Activated gamma-delta T cell treated with anti-CD3 and anti-CD28 coated beads, Interleukin-2, amount 50 U/mL, for 16 hours (primary cell): ENCODE results near the gene KLF16.
"Not testable (repeated sequence)": the region's sequence is repeated elsewhere in the genome, so short reads cannot be mapped to it uniquely, and the experiment has no call there.

Experiments used
- DNase-seq: peaks from one replicate; pipeline ENCODE4 v3.0.0-alpha.2; 2020; ENCODE audit warnings: low read depth

The KLF16 gene

DNA sequence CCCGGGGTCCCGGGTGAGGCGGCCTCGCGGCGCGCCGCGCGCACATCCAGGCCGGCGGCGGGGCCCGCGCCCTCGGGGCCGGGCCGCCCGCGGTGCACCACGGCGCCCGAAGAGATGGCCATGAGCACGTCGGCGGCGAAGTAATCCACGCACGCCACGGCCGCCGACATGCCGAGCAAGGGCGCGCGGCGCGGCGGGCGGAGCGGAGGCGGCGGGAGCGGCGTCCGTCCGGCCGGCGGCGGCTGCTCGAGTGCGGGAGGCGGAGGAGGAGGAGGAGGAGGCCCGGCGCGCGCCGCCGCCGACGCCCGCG is at the start of gene KLF16:
Gene KLF16 (minus strand): TSS at position 252 of the 310 bp plus-strand sequence. CDS start 82 bp downstream, at position 170.
- DNase-seq, result no peak

DNA sequence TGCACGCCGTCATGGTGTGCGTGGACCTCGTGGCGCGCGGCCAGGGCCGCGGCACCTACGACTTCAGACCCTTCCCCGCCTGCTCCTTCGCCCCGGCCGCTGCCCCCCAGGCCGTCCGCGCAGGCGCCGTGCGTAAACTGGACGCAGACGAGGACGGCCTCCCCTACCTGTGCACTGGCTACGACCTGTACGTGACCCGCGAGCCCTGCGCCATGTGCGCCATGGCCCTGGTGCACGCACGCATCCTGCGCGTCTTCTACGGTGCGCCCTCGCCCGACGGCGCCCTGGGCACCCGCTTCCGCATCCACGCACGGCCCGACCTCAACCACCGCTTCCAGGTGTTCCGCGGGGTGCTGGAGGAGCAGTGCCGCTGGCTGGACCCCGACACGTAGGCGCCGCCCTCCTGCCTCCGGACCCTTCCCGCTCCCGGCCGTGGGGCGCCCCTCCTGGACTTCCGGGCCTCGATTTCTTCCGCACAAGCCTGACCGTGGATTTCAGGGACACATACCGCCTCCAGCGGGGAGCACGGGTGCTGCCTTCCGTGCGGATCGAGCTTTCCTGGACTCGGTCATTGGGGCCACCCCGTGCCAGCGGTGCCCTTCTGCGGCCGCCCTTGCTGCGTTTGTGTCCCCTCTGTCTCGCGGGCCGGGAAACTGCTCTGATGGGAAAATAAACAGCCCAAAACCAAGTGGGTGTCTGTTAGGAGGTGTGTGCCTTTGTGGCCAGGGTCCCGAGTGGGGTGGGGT is 49.6 kb upstream of the KLF16 start:
- DNase-seq, result no peak

DNA sequence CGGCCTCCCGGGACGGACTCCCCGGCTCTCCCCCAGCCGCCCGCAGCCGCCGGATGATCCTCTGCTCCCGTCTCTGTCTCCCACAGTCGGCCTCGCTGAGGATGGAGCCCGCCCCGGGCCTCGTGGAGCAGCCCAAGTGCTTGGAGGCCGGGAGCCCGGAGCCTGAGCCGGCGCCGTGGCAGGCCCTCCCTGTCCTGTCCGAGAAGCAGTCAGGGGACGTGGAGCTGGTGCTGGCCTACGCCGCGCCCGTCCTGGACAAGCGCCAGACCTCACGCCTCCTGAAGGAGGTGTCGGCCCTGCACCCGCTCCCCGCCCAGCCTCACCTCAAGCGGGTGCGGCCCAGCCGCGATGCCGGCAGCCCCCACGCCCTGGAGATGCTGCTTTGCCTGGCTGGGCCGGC is 48.6 kb upstream of the KLF16 start:
- DNase-seq, result no peak

DNA sequence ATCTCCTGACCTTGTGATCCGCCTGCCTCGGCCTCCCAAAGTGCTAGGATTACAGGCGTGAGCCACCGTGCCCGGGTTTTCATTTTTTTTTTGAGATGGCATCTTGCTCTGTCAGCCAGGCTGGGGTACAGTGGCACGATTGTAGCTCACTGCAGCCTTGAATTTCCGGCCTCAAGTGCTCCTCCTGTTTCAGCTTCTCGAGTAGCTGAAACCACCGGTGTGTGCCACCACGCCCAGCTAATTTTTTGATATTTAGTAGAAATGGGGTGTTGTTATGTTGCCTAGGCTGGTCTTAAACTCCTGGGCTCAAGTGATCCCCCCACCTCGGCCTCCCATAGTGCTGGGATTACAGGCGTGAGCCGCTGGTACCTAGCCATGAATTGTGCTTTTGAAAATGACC is 47.7 kb upstream of the KLF16 start:
- no peak for DNase-seq

DNA sequence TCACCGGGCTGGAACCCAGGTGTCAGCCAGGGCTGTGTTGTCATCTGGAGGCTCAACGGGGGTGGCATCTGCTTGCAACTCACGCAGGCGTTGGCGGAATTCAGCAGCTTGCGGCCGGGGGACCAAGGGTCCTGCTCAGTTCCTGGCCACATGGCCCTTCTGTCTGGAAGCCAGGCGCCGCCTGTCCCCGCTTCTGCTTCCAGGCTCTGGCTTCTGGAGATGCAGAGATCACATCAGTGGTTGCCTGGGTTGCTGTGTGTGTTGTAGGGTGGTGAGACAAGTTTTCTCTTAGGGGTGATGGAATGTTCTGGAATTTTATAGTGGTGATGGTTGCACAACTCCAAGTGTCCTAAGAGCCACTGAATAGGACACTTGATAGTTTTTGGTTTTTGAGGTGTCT is 46.8 kb upstream of the KLF16 start:
- DNase-seq, result no peak

DNA sequence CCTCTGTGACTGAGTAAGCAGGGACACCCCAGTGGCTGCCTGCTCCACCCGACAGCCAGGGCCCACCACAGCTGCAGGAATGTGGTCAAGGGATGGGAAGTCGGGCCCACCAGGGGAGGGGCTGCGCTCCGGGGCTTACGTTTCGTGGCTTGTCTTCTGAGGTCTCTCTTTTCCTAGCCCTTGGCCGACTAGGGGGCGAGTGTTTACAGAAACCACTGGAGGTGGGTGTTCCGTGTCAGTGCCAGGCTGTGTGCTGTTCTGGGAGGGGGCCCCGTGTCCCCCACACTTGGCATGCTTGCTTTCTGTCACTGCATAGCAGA is 46.3 kb upstream of the KLF16 start:
- DNase-seq, result no peak

DNA sequence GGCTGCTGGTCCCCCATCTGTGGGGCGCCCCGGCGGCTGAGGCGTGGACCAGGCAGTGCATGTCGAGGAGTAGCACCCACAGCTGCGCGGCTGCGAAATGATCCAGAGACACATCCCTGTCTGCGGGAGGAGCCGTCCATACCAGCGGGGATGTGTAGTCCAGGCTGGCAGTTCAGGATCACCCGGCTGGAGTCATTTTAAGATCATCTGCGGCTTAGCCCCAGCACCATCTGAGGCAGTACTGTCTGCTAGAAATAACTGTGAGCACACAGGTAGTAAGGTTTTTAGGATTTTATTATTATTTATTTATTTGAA is 44.9 kb upstream of the KLF16 start:
- no peak for DNase-seq

DNA sequence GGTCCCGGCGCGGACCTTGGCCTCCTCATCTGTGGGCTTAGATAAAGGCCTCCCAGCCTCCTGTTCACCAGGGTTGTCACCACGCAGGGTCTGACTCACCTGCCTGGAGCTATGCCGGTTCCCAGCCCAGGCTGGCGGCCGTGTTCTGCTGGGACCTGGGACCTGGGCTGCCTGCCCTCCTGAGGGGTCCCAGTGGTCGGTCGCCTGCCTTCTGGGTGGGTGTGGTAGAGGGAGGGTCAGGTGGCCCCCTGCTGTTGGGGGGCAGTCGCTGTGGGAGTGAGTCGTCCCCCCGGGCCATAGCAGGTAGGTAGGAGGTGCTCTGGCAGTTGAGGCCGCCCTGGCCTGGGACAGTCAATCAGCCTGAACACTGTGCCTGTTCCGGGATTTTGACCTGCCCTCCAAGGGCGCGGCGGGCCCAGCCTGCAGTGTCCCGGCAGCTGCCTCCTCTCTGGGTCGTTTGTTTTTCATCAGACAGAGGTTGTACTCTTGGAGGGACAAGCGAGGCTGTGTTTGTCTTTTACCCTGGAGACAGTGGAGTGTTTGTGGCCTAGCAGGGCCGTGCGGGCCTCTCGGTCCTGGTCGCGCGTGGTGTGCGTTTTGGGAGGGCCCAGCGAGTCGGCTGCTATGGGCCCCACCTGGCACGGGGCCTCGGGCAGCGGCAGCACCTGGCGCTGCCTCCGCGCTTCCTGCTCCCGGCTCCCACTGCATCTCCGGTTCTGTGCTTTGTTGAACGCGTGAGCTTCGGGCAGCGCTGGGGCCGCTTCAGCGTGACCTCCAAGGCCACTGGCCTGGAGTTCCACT is 44.4 kb upstream of the KLF16 start:
- DNase-seq, result no peak

DNA sequence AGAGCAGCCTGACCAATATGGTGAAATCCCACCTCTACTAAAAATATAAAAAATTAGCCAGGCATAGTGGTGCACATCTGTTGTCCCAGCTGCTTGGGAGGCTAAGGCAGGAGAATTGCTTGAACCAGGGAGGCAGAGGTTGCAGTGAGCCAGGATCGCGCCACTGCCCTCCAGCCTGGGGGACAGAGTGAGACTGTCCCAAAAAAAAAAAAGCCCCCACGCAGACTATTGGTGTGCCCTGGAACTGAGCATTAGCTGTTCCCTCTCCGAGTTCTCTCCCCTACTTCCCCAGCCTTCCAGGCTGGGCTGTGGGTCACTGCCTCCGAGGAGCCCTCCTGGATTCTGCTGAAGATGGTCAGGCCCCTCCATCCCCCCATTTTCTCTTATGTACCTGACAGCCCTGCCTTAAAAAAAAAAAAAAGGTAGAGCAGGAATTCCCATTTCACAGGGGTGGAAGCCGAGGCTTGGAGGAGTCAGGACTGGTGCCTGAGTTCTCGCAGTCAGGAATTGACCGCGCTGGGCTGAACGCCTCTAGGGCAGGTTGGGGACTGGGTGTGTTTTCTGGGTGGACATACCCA is 43.7 kb upstream of the KLF16 start:
- no peak for DNase-seq

DNA sequence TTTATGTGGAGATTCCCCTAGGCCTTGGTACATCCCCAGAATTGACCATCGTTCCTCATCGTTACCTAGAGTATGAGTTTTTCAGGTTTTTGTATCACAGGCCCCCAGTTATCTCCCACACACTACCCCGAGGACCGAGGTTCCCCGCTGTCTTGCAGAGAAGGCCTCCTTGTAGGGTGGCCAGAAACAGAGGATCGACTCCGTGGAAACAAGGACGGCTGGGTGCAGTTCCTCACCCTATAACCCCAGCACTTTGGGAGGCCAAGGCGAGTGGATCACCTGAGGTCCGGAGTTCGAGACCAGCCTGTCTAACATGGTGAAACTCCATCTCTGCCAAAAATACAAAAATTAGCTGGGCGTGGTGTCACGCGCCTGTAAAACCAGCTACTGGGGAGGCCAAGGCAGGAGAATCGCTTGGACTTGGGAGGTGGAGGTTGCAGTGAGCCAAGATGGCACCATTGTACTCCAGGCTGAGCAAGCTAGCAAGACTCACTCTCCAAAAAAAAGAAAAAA is 42.5 kb upstream of the KLF16 start:
- no peak for DNase-seq

DNA sequence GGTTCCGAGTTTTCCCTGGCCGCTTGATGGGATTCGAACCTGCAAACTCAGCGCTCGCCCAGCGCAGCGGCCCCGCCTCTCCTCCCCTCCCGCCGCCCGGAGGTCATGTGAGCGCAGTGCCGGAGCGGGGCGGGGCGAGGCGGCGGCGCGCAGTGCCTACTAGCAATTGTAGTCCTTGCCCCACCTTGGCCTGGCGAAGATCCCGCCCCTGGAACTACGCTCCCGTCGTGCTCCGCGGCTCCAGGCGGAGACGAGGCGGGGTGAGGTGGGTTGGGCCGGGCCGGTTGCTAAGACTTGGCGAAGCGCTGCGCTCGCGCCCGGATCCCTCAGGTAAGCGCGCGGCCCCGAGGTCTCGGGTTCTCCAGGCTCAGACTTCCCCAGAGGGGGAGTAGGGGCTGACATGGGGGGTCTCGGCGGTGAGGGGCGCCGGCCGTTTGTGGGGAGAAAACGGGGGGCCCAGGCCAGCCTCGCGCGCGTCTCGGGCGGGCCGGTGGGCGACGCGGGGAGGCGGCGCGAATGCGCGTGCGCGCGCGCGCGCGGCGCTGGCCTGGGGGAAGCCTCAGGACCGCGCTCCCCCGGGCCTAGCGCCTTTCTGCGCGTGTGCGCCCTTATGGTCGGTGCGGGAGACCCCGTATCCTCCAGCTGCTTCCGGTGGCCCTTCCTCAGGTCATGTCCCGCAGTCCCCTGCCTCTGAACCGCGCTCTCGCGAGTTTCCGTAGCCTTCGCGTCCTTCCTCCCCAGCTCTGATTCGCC is 41.9 kb upstream of the KLF16 start, which contains the start of the genes ADAT3 and SCAMP4:
Gene ADAT3 (plus strand): TSS at position 290 of the 753 bp plus-strand sequence. CDS start 6,649 bp downstream, outside the sequence.
Gene SCAMP4 (plus strand): TSS at position 290 of the 753 bp plus-strand sequence. CDS start 9,621 bp downstream, outside the sequence.
- peak; percentile 97 for DNase-seq

DNA sequence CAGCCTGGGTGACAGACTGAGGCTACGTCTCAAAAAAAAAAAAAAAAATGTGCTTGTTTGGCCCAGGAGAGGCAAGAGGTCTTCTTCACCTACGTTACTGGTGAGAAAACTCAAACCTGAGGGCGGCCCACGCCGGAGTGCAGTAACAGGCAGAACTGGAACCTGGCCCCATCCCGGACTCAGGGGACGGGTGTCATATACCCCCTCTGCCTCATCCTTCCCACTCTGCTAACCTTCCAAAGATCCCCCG is 41.4 kb upstream of the KLF16 start:
- DNase-seq, result no peak

DNA sequence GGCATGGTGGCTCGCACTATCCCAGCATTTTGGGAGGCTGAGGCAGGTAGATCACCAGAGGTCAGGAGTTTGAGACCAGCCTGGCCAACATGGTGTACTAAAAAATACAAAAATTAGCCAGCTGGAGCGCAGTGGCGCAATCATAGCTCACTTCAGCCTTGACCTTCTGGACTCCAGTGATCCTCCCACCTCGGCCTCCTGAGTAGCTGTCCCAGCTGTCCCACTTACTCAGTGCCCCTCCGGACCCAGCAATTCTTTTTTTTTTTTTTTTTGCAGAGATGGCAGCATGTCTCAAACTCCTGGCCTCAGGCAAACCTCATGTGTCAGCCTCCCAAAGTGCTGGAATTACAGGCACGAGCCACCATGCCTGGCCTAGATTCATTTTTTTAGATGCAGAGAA is 39.5 kb upstream of the KLF16 start:
- no peak for DNase-seq

DNA sequence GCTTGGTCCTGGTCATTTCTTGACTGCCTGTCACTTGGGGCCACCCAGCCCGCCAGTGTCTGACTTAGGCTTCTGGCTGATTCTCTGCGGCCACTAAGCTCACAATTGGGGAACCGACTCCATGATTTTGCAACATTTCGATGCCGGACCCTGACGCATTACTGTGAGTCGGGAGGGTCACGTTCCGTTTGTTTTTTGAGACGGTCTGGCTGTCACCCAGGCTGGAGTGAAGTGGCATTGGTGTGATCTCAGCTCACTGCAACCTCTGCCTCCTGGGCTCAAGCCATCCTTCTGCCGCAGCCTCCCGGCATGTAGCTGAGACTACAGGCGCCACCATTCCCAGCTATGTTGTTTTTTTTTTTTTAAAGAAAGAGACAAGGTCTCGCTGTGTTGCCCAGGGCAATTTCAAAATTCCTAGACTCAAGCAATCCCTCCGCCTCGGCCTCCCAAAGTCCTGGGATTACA is 38.6 kb upstream of the KLF16 start:
- no peak for DNase-seq

DNA sequence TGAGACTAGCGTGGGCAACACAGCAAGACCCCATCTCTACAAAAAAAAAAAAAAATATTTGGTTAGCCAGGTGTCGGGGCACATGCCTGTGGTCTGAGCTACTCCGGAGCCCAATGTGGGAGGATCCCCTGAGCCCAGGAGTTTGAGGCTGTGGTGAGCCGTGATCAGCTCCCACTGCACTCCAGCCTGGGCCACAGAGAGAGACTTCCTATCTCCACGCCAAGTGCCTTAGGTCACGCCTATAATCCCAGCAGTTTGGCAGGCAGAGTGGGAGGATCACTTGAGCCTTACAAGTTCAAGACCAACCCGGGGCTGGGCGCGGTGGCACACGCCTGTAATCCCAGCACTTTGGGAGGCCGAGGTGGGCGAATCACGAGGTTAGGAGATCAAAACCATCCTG is 33.1 kb upstream of the KLF16 start:
- DNase-seq, result no peak

DNA sequence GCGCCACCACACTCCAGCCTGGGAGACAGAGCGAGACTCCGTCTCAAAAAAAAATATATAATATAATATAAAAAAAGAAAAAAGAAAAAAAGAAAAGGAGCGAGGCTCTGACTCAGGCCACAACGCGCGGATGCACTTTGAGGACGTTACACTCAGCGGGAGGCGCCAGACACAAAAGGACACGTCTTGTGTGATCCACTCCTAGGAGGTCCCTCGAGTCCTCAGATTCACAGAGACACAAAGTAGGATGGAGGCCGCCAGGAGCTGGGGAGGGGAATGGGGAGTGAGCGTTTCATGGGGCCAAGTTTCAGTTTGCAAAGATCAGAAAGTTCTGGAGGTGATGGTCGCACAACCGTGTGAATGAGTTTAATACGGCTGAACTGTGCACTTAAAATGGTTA is 30.4 kb upstream of the KLF16 start:
- DNase-seq, result no peak

DNA sequence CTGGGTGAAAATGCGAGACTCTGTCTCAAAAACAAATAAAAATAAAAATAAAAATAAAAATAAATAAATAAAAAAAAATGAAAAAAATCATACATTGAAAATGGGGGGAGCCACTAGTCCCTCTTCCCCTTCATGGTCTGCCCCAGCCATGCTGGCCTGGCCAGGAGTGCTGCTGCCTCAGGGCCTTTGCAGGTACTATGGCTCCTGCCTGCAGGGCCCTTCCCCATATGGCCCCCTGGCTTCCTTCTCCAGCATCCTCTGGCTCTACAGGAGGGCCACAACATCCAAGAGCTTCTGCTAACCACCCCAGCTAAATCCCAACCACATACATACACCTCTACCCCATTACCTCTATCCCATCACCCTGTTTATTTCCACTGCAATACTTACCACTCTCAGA is 26.5 kb upstream of the KLF16 start:
- no peak for DNase-seq

DNA sequence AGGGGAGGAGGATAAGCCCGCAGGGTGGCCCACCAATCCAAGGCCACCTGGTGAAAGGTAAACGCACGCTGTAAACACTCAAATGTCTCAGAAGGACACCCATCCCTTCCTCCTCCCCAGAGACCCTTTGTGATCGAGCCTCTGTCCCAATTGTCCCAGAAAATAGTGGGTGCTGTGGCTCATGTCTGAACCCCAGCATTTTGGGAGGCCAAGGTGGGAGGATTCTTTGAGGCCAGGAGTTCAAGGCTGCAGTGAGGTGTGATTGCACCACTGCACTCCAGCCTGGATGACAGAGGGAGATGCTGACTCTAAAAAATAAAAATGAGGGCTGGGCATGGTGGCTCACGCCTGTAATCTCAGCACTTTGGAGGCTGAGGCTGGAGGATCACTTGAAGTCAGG is 25.0 kb upstream of the KLF16 start:
- no peak for DNase-seq

DNA sequence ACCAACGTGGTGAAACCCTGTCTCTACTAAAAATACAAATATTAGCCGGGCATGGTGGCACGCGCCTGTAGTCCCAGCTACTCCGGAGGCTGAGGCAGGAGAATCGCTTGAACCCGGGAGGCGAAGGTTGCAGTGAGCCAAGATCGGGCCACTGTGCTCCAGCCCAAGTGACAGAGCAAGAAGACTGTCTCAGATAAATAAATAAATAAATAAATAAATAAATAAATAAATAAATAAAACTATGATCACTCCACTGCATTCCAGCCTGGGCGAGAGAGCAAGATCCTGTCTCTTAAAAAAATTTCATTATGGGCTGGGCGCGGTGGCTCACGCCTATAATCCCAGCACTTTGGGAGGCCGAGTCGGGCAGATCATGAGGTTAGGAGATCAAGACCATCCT is 23.0 kb upstream of the KLF16 start:
- DNase-seq, result not testable (repeated sequence)

DNA sequence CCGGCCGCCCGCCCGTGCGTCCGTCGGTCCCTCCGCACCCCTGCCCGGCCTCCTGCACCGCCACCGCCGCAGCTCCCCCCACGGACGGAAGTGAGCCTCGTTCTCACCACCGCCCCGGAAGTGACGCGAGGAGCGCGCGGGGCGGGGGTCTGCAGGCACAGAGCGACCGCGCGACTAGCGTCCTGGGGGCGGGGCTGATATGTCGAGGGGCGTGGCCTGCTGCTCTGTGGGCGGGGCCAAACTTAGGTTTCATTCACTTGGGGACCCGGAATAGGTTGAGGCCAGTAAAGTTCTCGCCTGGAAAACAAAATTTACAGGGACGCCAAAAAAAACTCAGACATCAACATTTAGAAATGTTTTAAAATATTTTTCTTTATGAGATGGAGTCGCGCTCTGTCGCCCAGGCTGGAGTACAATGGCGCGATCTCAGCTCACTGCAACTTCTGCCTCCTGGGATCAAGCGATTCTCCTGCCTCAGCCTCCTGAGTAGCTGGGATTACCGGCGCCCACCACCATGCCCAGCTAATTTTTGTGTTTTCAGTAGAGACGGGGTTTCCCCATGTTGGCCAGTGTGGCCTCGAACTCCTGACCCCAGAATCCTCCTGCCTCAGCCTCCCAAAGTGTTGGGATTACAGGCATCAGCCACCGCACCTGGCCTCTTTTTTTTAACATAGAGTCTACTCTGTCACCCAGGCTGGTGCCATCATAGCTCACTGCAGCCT is 22.2 kb upstream of the KLF16 start, which contains the start of gene ABHD17A:
Gene ABHD17A (minus strand): TSS at position 99 of the 722 bp plus-strand sequence. CDS start 3,930 bp downstream, outside the sequence.
- peak; percentile 94 for DNase-seq

DNA sequence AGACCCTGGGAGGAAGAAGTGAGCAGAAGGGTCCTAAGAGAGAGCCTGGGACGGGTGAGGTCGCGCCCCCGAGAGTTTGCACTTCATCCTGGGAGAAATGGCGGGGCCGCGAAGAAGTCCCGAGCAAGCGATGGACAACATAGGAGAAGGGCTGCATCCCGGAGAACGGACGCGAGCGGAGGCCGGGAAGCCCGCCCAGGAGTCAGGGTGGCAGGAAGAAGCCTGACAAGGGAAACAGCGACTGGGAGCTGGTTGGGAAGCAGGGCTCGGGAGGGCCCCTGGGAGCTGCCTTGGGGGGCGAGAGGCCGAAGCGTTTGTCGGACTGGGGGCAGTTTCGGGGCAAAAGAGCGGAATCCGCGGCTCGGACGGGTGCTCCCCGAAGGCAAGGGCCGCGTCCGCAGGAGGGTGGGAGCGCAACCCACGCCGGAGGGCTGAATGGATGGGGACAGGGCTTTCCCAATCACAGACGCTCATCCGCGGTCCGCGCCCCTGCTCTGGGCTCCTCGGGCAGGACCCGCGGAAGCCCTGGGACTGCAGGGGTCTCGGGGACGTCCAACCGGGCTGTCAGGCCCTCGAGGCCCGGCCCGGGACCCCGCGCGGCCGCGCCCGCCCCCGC is 21.4 kb upstream of the KLF16 start:
- no peak for DNase-seq
